A549 (cell line): ENCODE data around the gene TMCO4. TPM values are rescaled to one million over a fixed set of nuclear protein-coding genes. Genes with fewer than 3 reads are reported as not detected.

ENCODE experiments used
- ATAC-seq, 2 experiments: fragments of 200-7000 bp in 1 of 2; fragments of >200 bp in 1 of 2; cut with Nextera tagmentation in 1 of 2; cut with Tn5 transposase in 1 of 2; 3 replicates each; pipeline versions ENCODE4 v1.8.0 to v1.9.1; 2018 to 2020; ENCODE audit warnings: mild to moderate bottlenecking in 1 of 2, moderate library complexity in 1 of 2
- CTCF ChIA-PET: fragments of 300-600 bp; sonication (Branson Sonifier 250); formaldehyde crosslinking; extraction: SDS; loops from one replicate; lab custom pipeline; 2021; ENCODE audit warnings: antibody characterized with exemption, inconsistent platforms; lab: Yijun Ruan, JAX
- POLR2A ChIA-PET: fragments of 350-600 bp; formaldehyde crosslinking; extraction: SDS; loops from one replicate; lab custom pipeline; 2021; ENCODE audit warnings: antibody characterized with exemption, inconsistent platforms; lab: Yijun Ruan, JAX
- DNase-seq, 2 experiments: peaks; one replicate each; pipeline versions ENCODE4 v3.0.0 to v3.0.0-alpha.2; 2011 to 2016; ENCODE audit warnings: low read depth in 1 of 2, low spot score in 1 of 2
- FAIRE-seq: peaks from 2 replicates; lab custom pipeline; 2011; peaks lifted over from hg19 to GRCh38; lab: Jason Lieb, UNC
- H3K27ac ChIP-seq, 2 experiments: fragments of >200 bp; sonication (Bioruptor Twin); formaldehyde crosslinking; 3 replicates each; pipeline ENCODE4 v1.5.1; 2016 to 2017
- H3K4me1 ChIP-seq: fragments of >200 bp; sonication (Bioruptor Twin); formaldehyde crosslinking; 3 replicates; pipeline ENCODE4 v1.6.1; 2016
- H3K4me2 ChIP-seq: fragments of >200 bp; sonication (Bioruptor Twin); formaldehyde crosslinking; 3 replicates; pipeline ENCODE4 v1.6.1; 2016
- H3K4me3 ChIP-seq: fragments of >200 bp; sonication (Bioruptor Twin); formaldehyde crosslinking; 3 replicates; pipeline ENCODE4 v1.5.1; 2016
- H3K9me3 ChIP-seq: fragments of >200 bp; sonication (Bioruptor Twin); formaldehyde crosslinking; 3 replicates; pipeline ENCODE4 v1.6.1; 2016
- CHD4 ChIP-seq: fragments of 200-600 bp; sonication (generic); IDR thresholded peaks from 2 replicates; pipeline ENCODE4 v1.6.1; 2016; ENCODE audit warnings: antibody characterized with exemption, mild to moderate bottlenecking, borderline replicate concordance
- CTCF ChIP-seq: fragments of >200 bp; sonication (Bioruptor Twin); formaldehyde crosslinking; IDR thresholded peaks from 3 replicates; pipeline ENCODE4 v1.5.1; 2016
- EP300 ChIP-seq, 2 experiments: fragments of >200 bp; sonication (Bioruptor Twin); formaldehyde crosslinking; IDR thresholded peaks; 2 replicates in 1 of 2; 3 replicates in 1 of 2; pipeline ENCODE4 v1.6.1; 2016 to 2017
- ESRRA ChIP-seq: fragments of 150-350 bp; IDR thresholded peaks from 2 replicates; pipeline ENCODE4 v1.6.1; 2014; ENCODE audit warnings: mild to moderate bottlenecking, low read length, borderline replicate concordance
- FOSL2 ChIP-seq, 2 experiments: fragments of 450-650 bp in 1 of 2; fragments of >200 bp in 1 of 2; sonication (Bioruptor Twin) in 1 of 2; formaldehyde crosslinking; IDR thresholded peaks; 2 replicates each; pipeline versions ENCODE4 v1.5.0 to v1.6.1; 2016 to 2020; ENCODE audit warnings: mild to moderate bottlenecking in 1 of 2, moderate library complexity in 1 of 2
- HEYL ChIP-seq: fragments of 250-450 bp; sonication (Bioruptor Pico); IDR thresholded peaks from 2 replicates; pipeline ENCODE4 v1.8.0; 2021; ENCODE audit warnings: mild to moderate bottlenecking, moderate library complexity
- HOXB5 ChIP-seq: fragments of 250-450 bp; sonication (Bioruptor Pico); IDR thresholded peaks from 2 replicates; pipeline ENCODE4 v1.5.0; 2020; ENCODE audit warnings: mild to moderate bottlenecking, moderate library complexity
- MAX ChIP-seq: IDR thresholded peaks from 2 replicates; pipeline ENCODE4 v1.6.1; 2012
- MAZ ChIP-seq: fragments of 150-350 bp; IDR thresholded peaks from 2 replicates; pipeline ENCODE4 v1.6.1; 2014; ENCODE audit warnings: antibody characterized with exemption, low read depth, low read length, borderline replicate concordance
- MYC ChIP-seq: IDR thresholded peaks from 2 replicates; pipeline ENCODE4 v1.6.1; 2012; ENCODE audit warnings: mild to moderate bottlenecking, inconsistent platforms, low read length, improper control_type of control experiment, borderline replicate concordance
- NPAS2 ChIP-seq: fragments of 250-450 bp; sonication (Bioruptor Pico); IDR thresholded peaks from 2 replicates; pipeline ENCODE4 v1.8.0; 2022; ENCODE audit warnings: mild to moderate bottlenecking, moderate library complexity, borderline replicate concordance
- PBX3 ChIP-seq: IDR thresholded peaks from 2 replicates; pipeline ENCODE4 v1.6.1; 2012
- POLR2A ChIP-seq: IDR thresholded peaks from 2 replicates; pipeline ENCODE4 v1.6.1; 2012; ENCODE audit warnings: mild to moderate bottlenecking, low read length
- RAD21 ChIP-seq, 2 experiments: fragments of >200 bp in 1 of 2; sonication (Bioruptor Twin) in 1 of 2; formaldehyde crosslinking in 1 of 2; IDR thresholded peaks in 1 of 2; conservative IDR thresholded peaks in 1 of 2; 2 replicates in 1 of 2; 3 replicates in 1 of 2; pipeline ENCODE4 v1.6.1; 2012 to 2018; ENCODE audit warnings: inconsistent platforms in 1 of 2
- RARB ChIP-seq: fragments of 250-450 bp; sonication (Bioruptor Pico); IDR thresholded peaks from 2 replicates; pipeline ENCODE4 v1.8.0; 2021; ENCODE audit warnings: mild to moderate bottlenecking, moderate library complexity
- RCOR1 ChIP-seq: fragments of 150-350 bp; IDR thresholded peaks from 2 replicates; pipeline ENCODE4 v1.6.1; 2014; ENCODE audit warnings: antibody characterized with exemption, low read length, low read depth
- SREBF2 ChIP-seq: fragments of 450-650 bp; IDR thresholded peaks from 2 replicates; pipeline ENCODE4 v1.6.1; 2014; ENCODE audit warnings: mild to moderate bottlenecking, moderate library complexity
- USF2 ChIP-seq: fragments of 450-650 bp; IDR thresholded peaks from 2 replicates; pipeline ENCODE4 v1.6.1; 2014; ENCODE audit warnings: antibody characterized with exemption
- ZFP36 ChIP-seq: fragments of 450-650 bp; IDR thresholded peaks from 2 replicates; pipeline ENCODE4 v1.6.1; 2014; ENCODE audit warnings: borderline replicate concordance; ENCODE audit not compliant: partially characterized antibody
- WGBS: methylation state at CpG from one replicate; pipeline ENCODE4 v1.1.6; 2017; ENCODE audit errors: missing lambda C conversion rate; 5-methylcytosine and 5-hydroxymethylcytosine counted together
- polyA plus RNA-seq, 4 experiments: library from polyadenylated mRNA; depleted of rRNA in 3 of 4; stranded (reverse); fragments of >200 nt; fragmentation: RNase III in 1 of 4; extraction: RNeasy Plus Mini Kit Qiagen cat#74134 plus additional on column Dnase treatment in 1 of 4; gene quantifications; 2 replicates in 3 of 4; 3 replicates in 1 of 4; pipeline ENCODE4 v1.2.3, GENCODE V29; 2011 to 2017

The TMCO4 gene
- polyA plus RNA-seq, 2 of the 4 experiments (the other 2 are of a cell fraction), result 4.0 to 4.6 TPM

GRCh38 chr1:19772053-19772452, 27.7 kb downstream of the TMCO4 start:
- WGBS, result 76% methylated on average over 9 of the region's 9 CpGs
- H3K27ac ChIP-seq, result no peak overlapping the region
- H3K4me3 ChIP-seq, result no peak overlapping the region
- H3K4me1 ChIP-seq, result no peaks in the 10 kb centered on the region
- ATAC-seq, result peak; percentile 28 to 33; a peak in 2 of 6 replicates
- DNase-seq, result no peak
- TF ChIP-seq POLR2A, result no peak
- no peak for TF ChIP-seq NPAS2 (CRISPR knock-in tag)
- TF ChIP-seq FOSL2 (IDR thresholded peaks at IDR 0.05), result no peak
- TF ChIP-seq FOSL2 (CRISPR knock-in tag; IDR thresholded peaks at IDR 0.05), result no peak
- no peak for TF ChIP-seq CTCF
- TF ChIP-seq RAD21 (conservative IDR thresholded peaks at IDR 0.05 in 1 of 2, IDR thresholded peaks at IDR 0.05 in 1 of 2), result no peak
- TF ChIP-seq HOXB5 (CRISPR knock-in tag), result no peak
- no peak for TF ChIP-seq USF2
- TF ChIP-seq HEYL, result no peak
- no peak for TF ChIP-seq SREBF2
- TF ChIP-seq CHD4, result no peak
- TF ChIP-seq MAZ, result no peak
- no peak for TF ChIP-seq RARB (CRISPR knock-in tag)
- TF ChIP-seq RCOR1, result no peak
- TF ChIP-seq PBX3, result no peak
- TF ChIP-seq MAX, result no peak
- H3K4me2 ChIP-seq, result no peak overlapping the region
- no peaks in the 10 kb centered on the region for H3K9me3 ChIP-seq
- POLR2A ChIA-PET, result no interaction called here
- CTCF ChIA-PET, result interaction anchor here (1.2 to 3.0 kb wide), 3 partner anchors 11 to 110 kb away, joined by 3 to 16 read pairs (median 3); no protein-coding TSS in a partner anchor
- FAIRE-seq, result no peak

GRCh38 chr1:19771350-19771749, 28.4 kb downstream of the TMCO4 start:
- WGBS, result 95% methylated on average over 6 of the region's 6 CpGs
- DNase-seq (no peak), ATAC-seq (no peak), FAIRE-seq (no peak)
- no peak overlapping the region for H3K4me3 ChIP-seq
- no peak overlapping the region for H3K4me2 ChIP-seq
- peaks cover under 1% of the 10 kb centered on the region; the same call in 2 of the 3 replicates for H3K4me1 ChIP-seq
- TF ChIP-seq NPAS2 (CRISPR knock-in tag), result no peak
- TF ChIP-seq EP300 (IDR thresholded peaks at IDR 0.05), result no peak
- TF ChIP-seq MYC, result no peak
- no peak for TF ChIP-seq ESRRA
- no peak for TF ChIP-seq SREBF2
- H3K27ac ChIP-seq, result no peak overlapping the region
- H3K9me3 ChIP-seq, result no peaks in the 10 kb centered on the region
- POLR2A ChIA-PET, result no interaction called here
- CTCF ChIA-PET, result interaction anchor here (0.9 to 1.4 kb wide), 3 partner anchors 10 to 55 kb away, joined by 3 read pairs; no protein-coding TSS in a partner anchor

GRCh38 chr1:19770436-19771190, 29.1 kb downstream of the TMCO4 start:
- Histone ChIP-seq H3K27ac (no peak overlapping the region), H3K9me3 (no peaks in the 10 kb centered on the region), H3K4me2 (no peak overlapping the region), H3K4me3 (no peak overlapping the region)
- DNase-seq, result no peak
- ChIA-PET POLR2A (no interaction called here), CTCF (interaction anchor here (0.9 to 1.4 kb wide), 3 partner anchors 9 to 55 kb away, joined by 3 read pairs; no protein-coding TSS in a partner anchor)
- 76% methylated on average over 10 of the region's 10 CpGs for WGBS
- ATAC-seq, result no peak
- no peak for FAIRE-seq
- TF ChIP-seq ESRRA (no peak), ZFP36 (peak; percentile 44)
- TF ChIP-seq, all 56 proteins: peak for 1
- peaks cover 8% of the 10 kb centered on the region for H3K4me1 ChIP-seq
